ENCODE data around the gene SRGAP3. TPM values are rescaled to one million over a fixed set of nuclear protein-coding genes. Genes with fewer than 3 reads are reported as not detected.

SRGAP3 gene
- total and polyA plus RNA-seq, 7 donors = 0.69 to 7.7 (median 5.8) TPM

GRCh38 chr3:9158865-9159630 lies 90.4 kb downstream of the SRGAP3 start:
- no peak for DNase-seq
- TF ChIP-seq POLR2A (IDR thresholded peaks at IDR 0.05) = no peak
- TF ChIP-seq POLR2AphosphoS5 (IDR thresholded peaks at IDR 0.05) = no peak
- 91 to 92% methylated on average over 13 of the region's 13 CpGs for WGBS, 2 donors

GRCh38 chr3:9157651-9158362 lies 91.6 kb downstream of the SRGAP3 start:
- Histone ChIP-seq H3K4me3 (no peak overlapping the region), H3K27me3 (no peaks in the 10 kb centered on the region), H3K9me3 (no peaks in the 10 kb centered on the region), H3K4me1 (peaks cover 0 to 12% (median 0%) of the 10 kb centered on the region in 4 donors), H3K36me3 (no peaks in the 10 kb centered on the region), H3K27ac (no peak overlapping the region)
- WGBS, 2 donors = 89 to 90% methylated on average over 5 of the region's 5 CpGs
- DNase-seq = no peak
- no peak for TF ChIP-seq EP300 (IDR thresholded peaks at IDR 0.05)
- no peak for TF ChIP-seq POLR2A (IDR thresholded peaks at IDR 0.05)
- no peak for TF ChIP-seq CTCF (IDR thresholded peaks at IDR 0.05)
- TF ChIP-seq POLR2AphosphoS5 (IDR thresholded peaks at IDR 0.05) = no peak
- intact Hi-C loops (cut with DNase I) = no loop called here

More at GRCh38 chr3:9158865-9159630, 90.4 kb downstream of the SRGAP3 start:
- no peaks in the 10 kb centered on the region for H3K9me3 ChIP-seq
- intact Hi-C loops (cut with DNase I) = no loop called here
- no peaks in the 10 kb centered on the region for H3K36me3 ChIP-seq
- H3K27me3 ChIP-seq = no peaks in the 10 kb centered on the region
- H3K4me3 ChIP-seq = no peak overlapping the region
- no peak overlapping the region for H3K27ac ChIP-seq
- peaks cover 0 to 6% (median 0%) of the 10 kb centered on the region in 4 donors for H3K4me1 ChIP-seq

GRCh38 chr3:9156604-9157003 lies 92.8 kb downstream of the SRGAP3 start:
- 75 to 93% methylated on average over 1 of the region's 1 CpG for WGBS, 2 donors
- H3K27ac ChIP-seq = no peak overlapping the region
- TF ChIP-seq CTCF (IDR thresholded peaks at IDR 0.05) = no peak
- intact Hi-C loops (cut with DNase I) = no loop called here
- H3K36me3 ChIP-seq = no peaks in the 10 kb centered on the region
- no peaks in the 10 kb centered on the region for H3K9me3 ChIP-seq
- DNase-seq = no peak
- H3K4me3 ChIP-seq = no peak overlapping the region
- no peaks in the 10 kb centered on the region for H3K27me3 ChIP-seq
- peaks cover 0 to 12% (median 0%) of the 10 kb centered on the region in 4 donors for H3K4me1 ChIP-seq

- intact Hi-C loops (cut with DNase I) = no loop called here
- H3K4me3 ChIP-seq = no peak overlapping the region
- 83% methylated on average over 4 of the region's 4 CpGs for WGBS, 2 donors
- H3K4me1 ChIP-seq = peaks cover 0 to 12% (median 0%) of the 10 kb centered on the region in 4 donors
- H3K27me3 ChIP-seq = no peaks in the 10 kb centered on the region
- TF ChIP-seq CTCF (IDR thresholded peaks at IDR 0.05) = no peak
- no peak for TF ChIP-seq POLR2AphosphoS5 (IDR thresholded peaks at IDR 0.05)
- TF ChIP-seq EP300 (IDR thresholded peaks at IDR 0.05) = no peak
- TF ChIP-seq POLR2A (IDR thresholded peaks at IDR 0.05) = no peak
- DNase-seq = no peak
- peaks cover 0 to 6% (median 0%) of the 10 kb centered on the region in 4 donors for H3K9me3 ChIP-seq
- no peaks in the 10 kb centered on the region for H3K36me3 ChIP-seq
- no peak overlapping the region for H3K27ac ChIP-seq
Observed at GRCh38 chr3:9155028-9155427, 94.4 kb downstream of the SRGAP3 start.

- intact Hi-C loops (cut with DNase I) = no loop called here
- H3K27me3 ChIP-seq = no peaks in the 10 kb centered on the region
- peak; percentile 84 for DNase-seq
- 78 to 87% methylated on average over 14 of the region's 14 CpGs for WGBS, 2 donors
- peaks cover 0 to 6% (median 0%) of the 10 kb centered on the region in 4 donors for H3K9me3 ChIP-seq
- H3K4me3 ChIP-seq = no peak overlapping the region
- H3K27ac ChIP-seq = no peak overlapping the region
- TF ChIP-seq POLR2AphosphoS5 (IDR thresholded peaks at IDR 0.05) = peak in 1 of 4 donors; percentile 47
- TF ChIP-seq EP300 (IDR thresholded peaks at IDR 0.05) = no peak
- no peak for TF ChIP-seq CTCF (IDR thresholded peaks at IDR 0.05)
- no peaks in the 10 kb centered on the region for H3K36me3 ChIP-seq
- peaks cover 0 to 12% (median 0%) of the 10 kb centered on the region in 4 donors for H3K4me1 ChIP-seq
Observed at GRCh38 chr3:9153904-9154619, 95.4 kb downstream of the SRGAP3 start.
